K562 (cell line): ENCODE data around the gene OR6B2. TPM values are rescaled to one million over a fixed set of nuclear protein-coding genes. Genes with fewer than 3 reads are reported as not detected.

Experiments used
- ATAC-seq: fragments of 200-7000 bp; cut with Tn5 transposase; 3 replicates; pipeline ENCODE4 v1.9.1; 2020; ENCODE audit warnings: moderate library complexity
- BruUV-seq: library from RNA; stranded (reverse); fragments of 400-500 nt; replicated peaks from 2 replicates; lab custom pipeline; 2021; lab: Mats Ljungman, UMichigan
- CTCF ChIA-PET: fragments of 300-600 bp; formaldehyde crosslinking; extraction: SDS; loops from one replicate; lab custom pipeline; 2021; ENCODE audit warnings: low intra/inter-chr PET ratio; lab: Yijun Ruan, JAX
- POLR2A ChIA-PET: fragments of 300-600, 350-650 bp; sonication (Branson Sonifier 250); formaldehyde crosslinking; extraction: SDS; loops from one replicate; lab custom pipeline; 2021; ENCODE audit warnings: antibody characterized with exemption, inconsistent platforms; lab: Yijun Ruan, JAX
- DNase-seq, 4 experiments: peaks; one replicate each; pipeline versions ENCODE4 v3.0.0 to v3.0.0-alpha.2; 2011 to 2018; ENCODE audit warnings: low spot score in 3 of 4, mixed read lengths in 3 of 4; ENCODE audit errors: extremely low read depth in 1 of 4
- FAIRE-seq: peaks from 2 replicates; lab custom pipeline; 2011; peaks lifted over from hg19 to GRCh38; lab: Jason Lieb, UNC
- H2AFZ ChIP-seq: 2 replicates; pipeline ENCODE4 v1.6.0; 2011; ENCODE audit warnings: low read depth, low read length, control low read depth, inconsistent platforms
- H3K27ac ChIP-seq: fragments of 200-600 bp; 3 replicates; pipeline ENCODE4 v1.8.0; 2011; ENCODE audit warnings: low read depth, mild to moderate bottlenecking, control low read depth, inconsistent platforms, low read length, moderate library complexity, mixed read lengths; ENCODE audit errors: extremely low read depth
- H3K27me3 ChIP-seq, 2 experiments: fragments of 300-600 bp in 1 of 2; 2 replicates in 1 of 2; 3 replicates in 1 of 2; pipeline versions ENCODE4 v1.6.0 to v1.8.0; 2011; ENCODE audit warnings: inconsistent platforms in 2 of 2, low read length in 2 of 2, mild to moderate bottlenecking in 1 of 2, mixed read lengths in 1 of 2, moderate library complexity in 1 of 2; ENCODE audit not compliant: control insufficient read depth in 2 of 2, insufficient read depth in 2 of 2
- H3K36me3 ChIP-seq: fragments of 300-600 bp; 3 replicates; pipeline ENCODE4 v1.8.0; 2011; ENCODE audit warnings: mild to moderate bottlenecking, low read length, inconsistent platforms; ENCODE audit not compliant: control insufficient read depth, insufficient read depth
- H3K4me1 ChIP-seq, 2 experiments: fragments of 200-600 bp in 1 of 2; replicated peaks in 1 of 2; 2 replicates in 1 of 2; 3 replicates in 1 of 2; pipeline versions ENCODE4 v1.5.1 to v1.8.0; 2011; ENCODE audit warnings: inconsistent platforms in 2 of 2, low read length in 2 of 2, mild to moderate bottlenecking in 1 of 2, mixed read lengths in 1 of 2, moderate library complexity in 1 of 2; ENCODE audit not compliant: control insufficient read depth in 2 of 2, insufficient read depth in 2 of 2
- H3K4me2 ChIP-seq: 2 replicates; pipeline ENCODE4 v1.6.1; 2011; ENCODE audit warnings: low read length, control low read depth, inconsistent platforms, mixed read lengths; ENCODE audit not compliant: insufficient read depth
- H3K4me3 ChIP-seq: fragments of 200-600 bp; sonication (generic), shearing (Covaris generic); 2 replicates; pipeline ENCODE4 v1.5.1; 2016; ENCODE audit warnings: control low read depth, inconsistent platforms
- H3K79me2 ChIP-seq: fragments of 200-600 bp; 3 replicates; pipeline ENCODE4 v1.8.0; 2011; ENCODE audit warnings: low read length, inconsistent platforms; ENCODE audit not compliant: control insufficient read depth, insufficient read depth
- H3K9ac ChIP-seq, 2 experiments: 2 replicates each; pipeline versions ENCODE4 v1.6.0 to v1.6.1; 2011; ENCODE audit warnings: low read depth in 2 of 2, low read length in 2 of 2, control low read depth in 1 of 2, inconsistent platforms in 1 of 2, mild to moderate bottlenecking in 1 of 2, mixed read lengths in 1 of 2; ENCODE audit not compliant: insufficient read depth in 1 of 2
- H3K9me1 ChIP-seq: one replicate; pipeline ENCODE4 v1.6.0; 2011; ENCODE audit warnings: inconsistent platforms, mild to moderate bottlenecking, low read length, moderate library complexity; ENCODE audit not compliant: control insufficient read depth, insufficient read depth
- H3K9me3 ChIP-seq: replicated peaks from 2 replicates; pipeline ENCODE4 v1.5.1; 2011; ENCODE audit warnings: low read depth, low read length, inconsistent platforms; ENCODE audit not compliant: control insufficient read depth, insufficient read depth
- H4K20me1 ChIP-seq: replicated peaks from 2 replicates; pipeline ENCODE4 v1.6.1; 2011; ENCODE audit warnings: low read length, inconsistent platforms, mixed read lengths; ENCODE audit not compliant: control insufficient read depth, insufficient read depth
- CREBBP ChIP-seq: IDR thresholded peaks from one replicate; pipeline ENCODE4 v1.6.1; 2012; ENCODE audit warnings: low read depth, mild to moderate bottlenecking, control low read depth, inconsistent platforms, low read length
- EP400 ChIP-seq: fragments of 450-650 bp; IDR thresholded peaks from 2 replicates; pipeline ENCODE4 v1.6.1; 2017; ENCODE audit warnings: antibody characterized with exemption, mild to moderate bottlenecking, moderate library complexity
- FOSL1 ChIP-seq: fragments of 200-800 bp; sonication (Bioruptor generic); conservative IDR thresholded peaks from 2 replicates; pipeline ENCODE4 v1.6.1; 2016; ENCODE audit warnings: missing genetic modification characterization, missing compliant biosample characterization
- FOXA3 ChIP-seq, 2 experiments: fragments of 450-650 bp in 1 of 2; sonication (generic) in 1 of 2; formaldehyde crosslinking; IDR thresholded peaks in 1 of 2; conservative IDR thresholded peaks in 1 of 2; 2 replicates each; pipeline versions ENCODE4 v1.4.0 to v1.8.0; 2020 to 2022; ENCODE audit warnings: mild to moderate bottlenecking in 2 of 2, missing genetic modification reagents in 1 of 2
- GTF2B ChIP-seq: IDR thresholded peaks from 2 replicates; pipeline ENCODE4 v1.6.1; 2011; ENCODE audit not compliant: insufficient read length; ENCODE audit errors: extremely low read depth
- MECOM ChIP-seq: fragments of 250-450 bp; sonication (Bioruptor Pico); IDR thresholded peaks from 2 replicates; pipeline ENCODE4 v1.8.0; 2022; ENCODE audit warnings: inconsistent platforms
- MTA1 ChIP-seq: fragments of 450-650 bp; IDR thresholded peaks from 2 replicates; pipeline ENCODE4 v1.6.1; 2017; ENCODE audit warnings: borderline replicate concordance
- NFATC3 ChIP-seq: fragments of 450-650 bp; IDR thresholded peaks from 2 replicates; pipeline ENCODE4 v1.6.1; 2017; ENCODE audit warnings: mild to moderate bottlenecking
- RBM14 ChIP-seq: fragments of 200-400 bp; formaldehyde crosslinking; IDR thresholded peaks from 2 replicates; pipeline ENCODE4 v1.6.1; 2018; ENCODE audit warnings: low read depth, mild to moderate bottlenecking, low read length, moderate library complexity, borderline replicate concordance; ENCODE audit not compliant: insufficient read depth
- WGBS: fragments of 100-300 bp; shearing (Covaris generic); methylation state at CpG from one replicate; pipeline ENCODE4 v1.1.6; 2016; ENCODE audit warnings: low coverage, mixed read lengths; ENCODE audit not compliant: insufficient coverage; ENCODE audit errors: missing lambda C conversion rate; 5-methylcytosine and 5-hydroxymethylcytosine counted together
- in situ Hi-C: fragments of 300-500 bp; cut with MboI; formaldehyde crosslinking; loops from 4 replicates; pipeline ENCODE4 v1.15.0; 2018; ENCODE audit warnings: inconsistent platforms, mixed read lengths
- intact Hi-C: fragments of 100-400 bp; cut with micrococcal nuclease; formaldehyde crosslinking; loops from 2 replicates; pipeline ENCODE4 v1.14.2; 2022
- polyA plus RNA-seq, 8 experiments: library from polyadenylated mRNA; depleted of rRNA in 4 of 8; stranded (reverse) in 5 of 8; unstranded in 3 of 8; fragments of >200 nt; fragmentation: Nextera tagmentation in 2 of 8; fragmentation: Illumina TruSeq in 1 of 8; extraction: Ambion mirVana in 2 of 8; extraction: Trizol in 1 of 8; gene quantifications; 2 replicates each; pipeline versions ENCODE4 v1.2.1 to v1.2.3, GENCODE V29; 2011 to 2014; ENCODE audit warnings: inconsistent platforms in 1 of 8, missing spikeins in 1 of 8
- total RNA-seq, 7 experiments: library from RNA; depleted of rRNA in 6 of 7; stranded (reverse); fragments of >200 nt in 6 of 7; fragmentation: Illumina TruSeq in 2 of 7; extraction: Trizol in 2 of 7; gene quantifications; 2 replicates each; pipeline versions ENCODE4 v1.2.1 to v1.2.3, GENCODE V29; 2011 to 2021; ENCODE audit warnings: low replicate concordance in 1 of 7

OR6B2 gene
- total and polyA plus RNA-seq, 9 of the 15 experiments (the other 6 are each of a cell fraction or from before 2014, with no cell fraction given), result not detected

- intact Hi-C loops, result no loop called here
- ATAC-seq, result no peak
- Histone ChIP-seq H3K4me3 (no peak overlapping the region), H3K9me1 (no peaks in the 10 kb centered on the region), H4K20me1 (no peaks in the 10 kb centered on the region), H3K4me1 (no peaks in the 10 kb centered on the region), H3K9ac (no peak overlapping the region)
- no peak for DNase-seq
- BruUV-seq, result no TSS peak
- no peak for FAIRE-seq
- POLR2A ChIA-PET, result no interaction called here
- no peak for TF ChIP-seq FOXA3 (CRISPR knock-in tag; conservative IDR thresholded peaks at IDR 0.05 in 1 of 2, IDR thresholded peaks at IDR 0.05 in 1 of 2)
- TF ChIP-seq CREBBP, result no peak
- TF ChIP-seq GTF2B, result no peak
- TF ChIP-seq NFATC3, result no peak
- no peak for TF ChIP-seq MECOM (CRISPR knock-in tag)
- no peak for TF ChIP-seq RBM14
- TF ChIP-seq MTA1, result no peak
- no peak for TF ChIP-seq FOSL1 (tag)
- no peak for TF ChIP-seq EP400
- TF ChIP-seq, all 486 proteins: peak for 0
- CTCF ChIA-PET, result no interaction called here
- in situ Hi-C loops, result no loop called here
- 91% methylated on average over 6 of the region's 6 CpGs for WGBS
- Histone ChIP-seq H3K4me2 (no peak overlapping the region), H3K27me3 (no peaks in the 10 kb centered on the region), H2AFZ (no peak overlapping the region), H3K27ac (no peak overlapping the region), H3K79me2 (peaks cover 5% of the 10 kb centered on the region; the same call in 1 of the 3 replicates), H3K9me3 (no peaks in the 10 kb centered on the region), H3K36me3 (peaks cover 76% of the 10 kb centered on the region)
These were observed 36.1 kb downstream of the OR6B2 start for GRCh38 chr2:239994086-239994485.
